PC-9 (cell line): ENCODE data around the gene CKMT2. TPM values are rescaled to one million over a fixed set of nuclear protein-coding genes. Genes with fewer than 3 reads are reported as not detected.
A peak's percentile ranks its signal among the peaks of the same experiment; 100 is the strongest.

ENCODE experiments used
- BruUV-seq: library from RNA; stranded (reverse); fragments of 400-500 nt; replicated peaks from 2 replicates; lab custom pipeline; 2021; lab: Mats Ljungman, UMichigan
- CTCF ChIA-PET: fragments of 300-600 bp; sonication (Branson Sonifier 250); formaldehyde crosslinking; loops from one replicate; lab custom pipeline; 2022; ENCODE audit warnings: antibody characterized with exemption; lab: Charles Lee
- POLR2A ChIA-PET: fragments of 300-600 bp; sonication (Branson Sonifier 250); formaldehyde crosslinking; loops from one replicate; lab custom pipeline; 2022; ENCODE audit warnings: antibody characterized with exemption; ENCODE audit not compliant: unreplicated experiment; lab: Charles Lee
- DNase-seq, 2 experiments: peaks; one replicate each; pipeline versions ENCODE4 v3.0.0 to v3.0.0-alpha.2; 2015 to 2022; ENCODE audit warnings: mixed read lengths in 1 of 2
- H2AFZ ChIP-seq: fragments of 200-600 bp; sonication (generic); 2 replicates; pipeline ENCODE4 v1.8.1; 2017; ENCODE audit warnings: antibody characterized with exemption
- H3F3A ChIP-seq: fragments of 200-600 bp; sonication (generic); 2 replicates; pipeline ENCODE4 v1.8.1; 2017; ENCODE audit warnings: antibody characterized with exemption, mild to moderate bottlenecking, low read depth; ENCODE audit not compliant: insufficient read depth
- H3K27ac ChIP-seq: fragments of 200-600 bp; sonication (generic); 2 replicates; pipeline ENCODE4 v1.6.1; 2016; ENCODE audit warnings: mixed run types
- H3K27me3 ChIP-seq: fragments of 200-600 bp; sonication (generic); 2 replicates; pipeline ENCODE4 v1.6.1; 2016; ENCODE audit warnings: low read depth, mixed run types; ENCODE audit not compliant: insufficient read depth
- H3K36me3 ChIP-seq: fragments of 200-600 bp; sonication (generic); 2 replicates; pipeline ENCODE4 v1.6.1; 2016; ENCODE audit warnings: low read depth, mixed run types
- H3K4me1 ChIP-seq: fragments of 200-600 bp; sonication (generic); replicated peaks from 2 replicates; pipeline ENCODE4 v1.6.1; 2016; ENCODE audit warnings: mixed run types; ENCODE audit not compliant: insufficient read depth
- H3K4me2 ChIP-seq: fragments of 200-600 bp; sonication (generic); 2 replicates; pipeline ENCODE4 v1.6.1; 2017; ENCODE audit warnings: mixed run types
- H3K4me3 ChIP-seq: fragments of 200-600 bp; sonication (generic); 2 replicates; pipeline ENCODE4 v1.6.1; 2016; ENCODE audit warnings: mixed run types
- H3K79me2 ChIP-seq: fragments of 200-600 bp; sonication (generic); 2 replicates; pipeline ENCODE4 v1.6.1; 2017; ENCODE audit warnings: low read depth, mixed run types
- H3K9me2 ChIP-seq: fragments of 200-600 bp; sonication (generic); 2 replicates; pipeline ENCODE4 v1.8.1; 2017; ENCODE audit warnings: mild to moderate bottlenecking; ENCODE audit not compliant: insufficient read depth
- H3K9me3 ChIP-seq: fragments of 200-600 bp; sonication (generic); 2 replicates; pipeline ENCODE4 v1.8.1; 2016; ENCODE audit warnings: low read depth; ENCODE audit not compliant: insufficient read depth
- H4K20me1 ChIP-seq: fragments of 200-600 bp; sonication (generic); 2 replicates; pipeline ENCODE4 v1.8.1; 2017; ENCODE audit not compliant: insufficient read depth
- EZH2 ChIP-seq: fragments of 200-600 bp; sonication (generic); IDR thresholded peaks from 2 replicates; pipeline ENCODE4 v1.8.0; 2017; ENCODE audit warnings: antibody characterized with exemption, low read depth
- intact Hi-C: fragments of 100-400 bp; cut with micrococcal nuclease; formaldehyde crosslinking; loops from one replicate; pipeline ENCODE4 v1.10.0; 2022; ENCODE audit not compliant: unreplicated experiment
- total RNA-seq: library from RNA; stranded (reverse); gene quantifications from 2 replicates; pipeline ENCODE4 v1.2.3, GENCODE V29; 2021
- TF ChIP-seq, protein P1 (sequence below): fragments of 200-600 bp; sonication (generic); conservative IDR thresholded peaks from 2 replicates; pipeline ENCODE4 v1.6.1; 2017; ENCODE audit warnings: mixed run types, antibody characterized with exemption, mild to moderate bottlenecking, moderate library complexity

CKMT2 gene
- total RNA-seq, 1 experiment from 2014 or later = not detected

DNA sequence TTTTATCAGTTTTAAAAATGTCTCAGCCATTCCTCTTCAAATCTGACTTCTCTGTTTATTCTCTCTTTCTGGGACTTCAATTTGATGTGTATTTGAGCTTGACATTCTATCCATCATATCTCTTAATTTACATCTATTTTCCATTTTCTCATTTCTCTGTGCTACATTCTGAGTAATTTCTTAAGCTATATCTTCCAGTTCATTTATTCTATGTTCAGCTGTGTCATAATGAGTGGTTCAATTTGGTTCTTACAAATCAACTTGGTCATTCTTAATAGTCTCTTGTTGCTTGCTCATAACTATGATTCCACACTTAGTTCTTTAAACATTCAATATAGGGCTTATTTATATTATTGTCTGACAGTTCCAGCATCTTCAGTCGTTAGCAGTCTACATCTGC is 16.9 kb downstream of the CKMT2 start:
- DNase-seq = no peak
- Histone ChIP-seq H2AFZ (no peak overlapping the region), H3K9me2 (no peaks in the 10 kb centered on the region), H3K4me1 (peaks cover 19% of the 10 kb centered on the region), H3K79me2 (no peaks in the 10 kb centered on the region), H3K27me3 (no peaks in the 10 kb centered on the region), H3K36me3 (no peaks in the 10 kb centered on the region), H3K4me2 (no peak overlapping the region), H3K9me3 (no peaks in the 10 kb centered on the region), H3K27ac (peak overlapping the region; percentile 14), H4K20me1 (no peaks in the 10 kb centered on the region), H3K4me3 (no peak overlapping the region), H3F3A (no peaks in the 10 kb centered on the region; the same call in 1 of the 2 replicates)
- TF ChIP-seq EZH2 = no peak
- TF ChIP-seq, protein P1, sequence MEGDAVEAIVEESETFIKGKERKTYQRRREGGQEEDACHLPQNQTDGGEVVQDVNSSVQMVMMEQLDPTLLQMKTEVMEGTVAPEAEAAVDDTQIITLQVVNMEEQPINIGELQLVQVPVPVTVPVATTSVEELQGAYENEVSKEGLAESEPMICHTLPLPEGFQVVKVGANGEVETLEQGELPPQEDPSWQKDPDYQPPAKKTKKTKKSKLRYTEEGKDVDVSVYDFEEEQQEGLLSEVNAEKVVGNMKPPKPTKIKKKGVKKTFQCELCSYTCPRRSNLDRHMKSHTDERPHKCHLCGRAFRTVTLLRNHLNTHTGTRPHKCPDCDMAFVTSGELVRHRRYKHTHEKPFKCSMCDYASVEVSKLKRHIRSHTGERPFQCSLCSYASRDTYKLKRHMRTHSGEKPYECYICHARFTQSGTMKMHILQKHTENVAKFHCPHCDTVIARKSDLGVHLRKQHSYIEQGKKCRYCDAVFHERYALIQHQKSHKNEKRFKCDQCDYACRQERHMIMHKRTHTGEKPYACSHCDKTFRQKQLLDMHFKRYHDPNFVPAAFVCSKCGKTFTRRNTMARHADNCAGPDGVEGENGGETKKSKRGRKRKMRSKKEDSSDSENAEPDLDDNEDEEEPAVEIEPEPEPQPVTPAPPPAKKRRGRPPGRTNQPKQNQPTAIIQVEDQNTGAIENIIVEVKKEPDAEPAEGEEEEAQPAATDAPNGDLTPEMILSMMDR = no peak
- intact Hi-C loops = no loop called here
- no TSS peak for BruUV-seq
- ChIA-PET POLR2A (no interaction called here), CTCF (interaction anchor here (0.6 to 0.7 kb wide), 2 partner anchors 87 to 484 kb away, joined by 3 read pairs; no protein-coding TSS in a partner anchor)

DNA sequence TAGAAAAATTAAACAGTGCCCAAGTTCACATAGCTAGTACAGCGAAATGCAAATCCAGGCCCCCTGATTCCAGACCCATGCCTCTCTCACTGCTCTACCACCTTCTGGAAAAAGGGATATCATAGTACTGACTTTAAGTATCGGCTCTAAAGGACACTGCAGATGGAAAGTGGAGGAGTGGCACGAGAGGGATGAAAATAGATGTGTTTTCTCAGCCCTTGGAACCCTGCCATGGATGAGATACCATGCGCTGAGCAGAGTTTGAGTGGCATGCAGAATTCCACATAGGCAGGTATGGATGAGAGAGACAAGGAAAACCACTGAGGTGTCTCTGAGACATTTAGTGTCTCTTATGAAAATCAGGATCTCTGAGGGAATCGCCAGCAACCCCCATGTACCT is 18.8 kb downstream of the CKMT2 start:
- intact Hi-C loops = no loop called here
- no peaks in the 10 kb centered on the region for H3K9me2 ChIP-seq
- POLR2A ChIA-PET = no interaction called here
- H2AFZ ChIP-seq = no peak overlapping the region
- H3K4me1 ChIP-seq = peaks cover 19% of the 10 kb centered on the region
- H3K27ac ChIP-seq = no peak overlapping the region
- no peaks in the 10 kb centered on the region for H4K20me1 ChIP-seq
- H3K4me2 ChIP-seq = no peak overlapping the region
- no peaks in the 10 kb centered on the region for H3K27me3 ChIP-seq
- TF ChIP-seq, protein P1 = no peak
- no peak for TF ChIP-seq EZH2
- no TSS peak for BruUV-seq
- no peaks in the 10 kb centered on the region; the same call in 1 of the 2 replicates for H3F3A ChIP-seq
- no peak overlapping the region for H3K4me3 ChIP-seq
- CTCF ChIA-PET = no interaction called here
- no peaks in the 10 kb centered on the region for H3K79me2 ChIP-seq
- no peaks in the 10 kb centered on the region for H3K36me3 ChIP-seq
- H3K9me3 ChIP-seq = no peaks in the 10 kb centered on the region
- DNase-seq = no peak

DNA sequence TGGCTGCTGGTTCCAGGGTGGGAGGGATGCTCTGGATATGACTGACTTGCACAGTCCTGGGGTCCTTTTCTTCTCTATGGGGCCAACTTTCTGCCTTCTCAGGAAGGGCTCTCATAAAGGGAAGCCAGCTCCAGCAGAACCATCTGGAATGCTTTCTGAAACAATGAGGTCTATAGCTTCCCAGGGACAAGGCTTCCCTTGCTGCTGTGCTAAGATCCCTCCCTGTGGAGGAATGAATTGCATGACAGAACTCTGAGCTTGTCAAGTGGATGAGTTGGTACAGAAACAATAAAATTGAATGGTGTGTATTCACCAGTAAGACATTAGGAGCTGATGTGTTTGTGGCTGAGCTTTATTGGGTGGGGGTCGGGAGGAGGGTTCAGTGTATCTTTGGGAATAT is 19.8 kb downstream of the CKMT2 start:
- intact Hi-C loops = no loop called here
- H3K79me2 ChIP-seq = no peaks in the 10 kb centered on the region
- no peak overlapping the region for H3K27ac ChIP-seq
- H3K27me3 ChIP-seq = no peaks in the 10 kb centered on the region
- DNase-seq = no peak
- H3K4me3 ChIP-seq = no peak overlapping the region
- no peaks in the 10 kb centered on the region for H3K9me2 ChIP-seq
- H3K9me3 ChIP-seq = no peaks in the 10 kb centered on the region
- TF ChIP-seq, protein P1 = no peak
- TF ChIP-seq EZH2 = no peak
- H2AFZ ChIP-seq = no peak overlapping the region
- no peaks in the 10 kb centered on the region; the same call in 1 of the 2 replicates for H3F3A ChIP-seq
- H4K20me1 ChIP-seq = no peaks in the 10 kb centered on the region; the same call in 1 of the 2 replicates
- POLR2A ChIA-PET = no interaction called here
- no TSS peak for BruUV-seq
- CTCF ChIA-PET = no interaction called here
- H3K4me2 ChIP-seq = no peak overlapping the region
- H3K36me3 ChIP-seq = no peaks in the 10 kb centered on the region
- H3K4me1 ChIP-seq = peaks cover 13% of the 10 kb centered on the region; the same call in 1 of the 2 replicates
